Lung (tissue), 12 donors: ENCODE measurements around the gene BORCS6. TPM values are rescaled to one million over a fixed set of nuclear protein-coding genes. Genes with fewer than 3 reads are reported as not detected.

Source experiments
- ATAC-seq: fragments of 200-7000 bp; cut with Tn5 transposase; one replicate; pipeline ENCODE4 v1.9.1; 2020; ENCODE audit warnings: moderate number of reproducible peaks; ENCODE audit not compliant: insufficient read depth, low FRiP score
- DNase-seq, 3 donors: peaks; one replicate each; pipeline ENCODE4 v3.0.0-alpha.2; 2013 to 2017
- H3K27ac ChIP-seq, 2 donors: one replicate each; pipeline ENCODE4 v1.5.1; 2013; ENCODE audit warnings: mild to moderate bottlenecking in 2 of 2, moderate library complexity in 2 of 2, control low read depth in 1 of 2, inconsistent platforms in 1 of 2, low read depth in 1 of 2, low read length in 1 of 2
- H3K27me3 ChIP-seq, 3 donors: one replicate each; pipeline ENCODE4 v1.5.1; 2013; ENCODE audit warnings: low read length in 2 of 3; ENCODE audit not compliant: control insufficient read depth in 3 of 3, insufficient read depth in 3 of 3
- H3K36me3 ChIP-seq, 4 donors: one replicate each; pipeline ENCODE4 v1.5.1; 2013; ENCODE audit warnings: low read length in 4 of 4, mild to moderate bottlenecking in 1 of 4, moderate library complexity in 1 of 4; ENCODE audit not compliant: control insufficient read depth in 4 of 4, insufficient read depth in 4 of 4
- H3K4me1 ChIP-seq, 5 donors: one replicate each; pipeline ENCODE4 v1.5.1; 2013; ENCODE audit warnings: low read length in 5 of 5, mild to moderate bottlenecking in 2 of 5, moderate library complexity in 1 of 5; ENCODE audit not compliant: control insufficient read depth in 5 of 5, insufficient read depth in 5 of 5
- H3K4me3 ChIP-seq: one replicate; pipeline ENCODE4 v1.5.1; 2013; ENCODE audit warnings: mild to moderate bottlenecking, control low read depth, moderate library complexity
- H3K9ac ChIP-seq, 2 donors: one replicate each; pipeline ENCODE4 v1.5.1; 2013; ENCODE audit warnings: low read length in 2 of 2, control low read depth in 1 of 2; ENCODE audit not compliant: insufficient read depth in 1 of 2
- H3K9me3 ChIP-seq, 4 donors: one replicate each; pipeline ENCODE4 v1.5.1; 2013; ENCODE audit warnings: low read length in 3 of 4, mild to moderate bottlenecking in 1 of 4, moderate library complexity in 1 of 4; ENCODE audit not compliant: control insufficient read depth in 4 of 4, insufficient read depth in 3 of 4
- WGBS, 2 donors: extraction: QIAGEN DNeasy Blood & Tissue Kit; methylation state at CpG; one replicate each; pipeline ENCODE4 v1.1.7; 2013; 5-methylcytosine and 5-hydroxymethylcytosine counted together
- polyA plus RNA-seq, 2 donors: library from polyadenylated mRNA; stranded (reverse); fragments of 200-250 nt; gene quantifications; one replicate each; pipeline ENCODE4 v1.2.1, GENCODE V29; 2013
- total RNA-seq, 2 donors: library from RNA; depleted of rRNA in 1 of 2; stranded (reverse); fragments of >200 nt in 1 of 2; gene quantifications; one replicate each; pipeline ENCODE4 v1.2.1, GENCODE V29; 2014 to 2021
- TF ChIP-seq, protein P1 (sequence below): IDR thresholded peaks from 2 replicates; pipeline ENCODE4 v1.5.1; 2012; ENCODE audit warnings: mild to moderate bottlenecking; ENCODE audit errors: control extremely low read depth, extremely low read depth
- donor health status: control.
- donor health status: control.
- donor health status: Bipolar disorder and iron deficiency.
- donor health status: healthy.
- donor health status: DM: yes; HTN: yes; CAD: no.

Gene BORCS6
- total and polyA plus RNA-seq, 4 donors: 5.3 to 10.8 (median 8.0) TPM

DNA sequence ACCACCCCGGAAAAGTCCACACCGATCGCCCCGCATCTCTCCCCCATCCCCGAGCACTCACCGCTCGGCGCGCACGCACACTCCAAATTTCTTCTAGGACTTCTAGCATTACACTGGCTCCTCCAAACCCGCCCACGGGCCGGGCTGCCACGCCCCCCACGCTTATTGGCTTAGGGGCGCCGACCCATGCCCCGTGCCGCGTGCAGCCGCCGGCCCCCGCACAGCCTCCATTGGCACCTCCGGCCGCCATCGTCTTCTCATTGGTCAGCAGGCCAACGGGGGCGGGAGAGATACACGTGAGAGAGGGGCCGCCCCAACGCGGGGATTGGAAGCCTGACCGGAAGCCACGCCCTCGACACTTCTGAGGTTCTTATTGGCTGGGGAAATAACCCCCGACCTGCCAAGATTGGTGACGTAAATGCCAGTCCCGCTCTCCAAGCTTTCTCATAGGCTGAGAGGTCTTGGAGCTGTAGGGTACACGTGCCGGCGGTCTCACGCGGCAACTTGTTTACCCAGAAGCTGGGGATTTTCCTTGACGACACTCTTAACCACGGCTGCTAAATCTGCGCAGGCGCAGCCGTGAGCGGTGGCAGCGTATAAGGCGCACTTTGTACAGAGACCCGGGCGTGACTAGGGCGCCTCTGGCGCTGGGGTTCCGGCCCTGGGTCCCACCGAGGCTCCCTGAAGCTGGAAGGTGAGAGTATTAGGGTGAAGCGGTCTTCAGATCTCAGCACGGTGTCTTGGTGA lies 33.6 kb downstream of the BORCS6 start:
- ATAC-seq (peak; percentile 75), DNase-seq (peak; percentile 100)
- Histone ChIP-seq H3K4me3 (peak overlapping the region; percentile 94), H3K4me1 (peaks cover 5 to 56% (median 29%) of the 10 kb centered on the region in 5 donors), H3K36me3 (peaks cover 3 to 15% (median 15%) of the 10 kb centered on the region in 4 donors), H3K27me3 (no peaks in the 10 kb centered on the region), H3K9me3 (no peaks in the 10 kb centered on the region), H3K9ac (peak overlapping the region; percentile 99 to 100), H3K27ac (peak overlapping the region; percentile 95 to 100)
- TF ChIP-seq, protein P1, sequence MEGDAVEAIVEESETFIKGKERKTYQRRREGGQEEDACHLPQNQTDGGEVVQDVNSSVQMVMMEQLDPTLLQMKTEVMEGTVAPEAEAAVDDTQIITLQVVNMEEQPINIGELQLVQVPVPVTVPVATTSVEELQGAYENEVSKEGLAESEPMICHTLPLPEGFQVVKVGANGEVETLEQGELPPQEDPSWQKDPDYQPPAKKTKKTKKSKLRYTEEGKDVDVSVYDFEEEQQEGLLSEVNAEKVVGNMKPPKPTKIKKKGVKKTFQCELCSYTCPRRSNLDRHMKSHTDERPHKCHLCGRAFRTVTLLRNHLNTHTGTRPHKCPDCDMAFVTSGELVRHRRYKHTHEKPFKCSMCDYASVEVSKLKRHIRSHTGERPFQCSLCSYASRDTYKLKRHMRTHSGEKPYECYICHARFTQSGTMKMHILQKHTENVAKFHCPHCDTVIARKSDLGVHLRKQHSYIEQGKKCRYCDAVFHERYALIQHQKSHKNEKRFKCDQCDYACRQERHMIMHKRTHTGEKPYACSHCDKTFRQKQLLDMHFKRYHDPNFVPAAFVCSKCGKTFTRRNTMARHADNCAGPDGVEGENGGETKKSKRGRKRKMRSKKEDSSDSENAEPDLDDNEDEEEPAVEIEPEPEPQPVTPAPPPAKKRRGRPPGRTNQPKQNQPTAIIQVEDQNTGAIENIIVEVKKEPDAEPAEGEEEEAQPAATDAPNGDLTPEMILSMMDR: no peak
- 0 to 1% methylated on average over 59 of the region's 59 CpGs for WGBS, 2 donors

GRCh38 chr17:8155996-8156245 lies 34.1 kb downstream of the BORCS6 start:
- no peak for DNase-seq
- no peaks in the 10 kb centered on the region for H3K9me3 ChIP-seq
- H3K36me3 ChIP-seq: peaks cover under 1 to 14% (median 11%) of the 10 kb centered on the region in 4 donors
- 1 to 3% methylated on average over 11 of the region's 11 CpGs for WGBS, 2 donors
- no peak for ATAC-seq
- peak overlapping the region; percentile 89 to 100 for H3K27ac ChIP-seq
- H3K4me3 ChIP-seq: peak overlapping the region; percentile 94
- TF ChIP-seq, protein P1: no peak
- peak overlapping the region; percentile 99 to 100 for H3K9ac ChIP-seq
- H3K4me1 ChIP-seq: peaks cover 5 to 56% (median 31%) of the 10 kb centered on the region in 5 donors
- no peaks in the 10 kb centered on the region for H3K27me3 ChIP-seq

DNA sequence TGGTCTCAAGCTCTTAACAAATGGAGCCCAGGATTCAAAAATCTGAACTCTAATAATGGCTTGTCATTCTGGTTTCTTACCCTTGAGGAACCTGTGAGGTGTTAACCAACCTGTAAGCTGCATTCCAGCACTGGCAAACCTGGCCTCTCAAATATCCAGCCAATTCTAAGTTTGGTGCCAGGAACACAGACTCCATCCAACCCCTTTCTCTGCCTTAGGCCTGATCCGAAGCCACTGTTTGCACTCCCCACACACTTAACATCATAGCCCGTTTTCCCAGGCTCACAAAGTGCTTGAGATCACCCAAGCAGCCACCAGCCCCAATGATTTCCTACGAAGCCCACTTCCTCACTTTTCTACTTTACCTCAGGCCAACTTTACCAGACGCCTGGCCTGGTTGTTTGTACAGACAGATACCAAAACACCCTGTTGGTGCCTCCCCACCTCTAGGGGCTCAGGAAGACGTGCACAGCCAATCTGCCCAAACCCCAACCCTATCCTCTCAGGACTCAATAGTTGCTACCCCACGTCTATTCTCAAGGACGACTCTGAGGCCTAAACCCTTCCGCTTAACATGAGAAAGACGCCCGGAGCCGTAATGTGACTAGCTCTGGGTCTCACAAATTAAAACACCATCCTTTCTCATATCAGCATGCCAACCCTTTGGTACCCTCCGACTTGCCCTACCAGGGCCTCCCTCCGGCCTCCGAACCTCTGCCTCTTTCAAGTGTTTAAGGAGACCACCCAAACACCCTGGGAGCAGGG lies 34.6 kb downstream of the BORCS6 start:
- DNase-seq: peak in 2 of 3 donors; percentile 50 to 51
- H3K4me1 ChIP-seq: peaks cover 5 to 58% (median 31%) of the 10 kb centered on the region in 5 donors
- 26 to 52% methylated on average over 14 of the region's 14 CpGs for WGBS, 2 donors

More for the DNA sequence above, 34.6 kb downstream of the BORCS6 start:
- H3K27me3 ChIP-seq: no peaks in the 10 kb centered on the region
- peaks cover 0 to 14% (median 9%) of the 10 kb centered on the region in 4 donors for H3K36me3 ChIP-seq
- no peaks in the 10 kb centered on the region for H3K9me3 ChIP-seq
- TF ChIP-seq, protein P1: no peak
- peak overlapping the region; percentile 94 for H3K4me3 ChIP-seq
- H3K9ac ChIP-seq: peak overlapping the region; percentile 99 to 100
- ATAC-seq: no peak
- H3K27ac ChIP-seq: peak overlapping the region; percentile 89 to 100
